Stimulated activated CD4-positive, alpha-beta T cell treated with anti-CD3 and anti-CD28 coated beads, Interleukin-12 subunit alpha, Interleukin-12 subunit beta, amount 100 ng/mL, for 48 hours (primary cell): Measurements from ENCODE around the gene PTPRK.

ENCODE experiments used
- DNase-seq, 3 donors: peaks; one replicate each; pipeline ENCODE4 v3.0.0-alpha.2; 2020; ENCODE audit warnings: low read depth in 2 of 3, low spot score in 1 of 3

PTPRK gene

GRCh38 chr6:128251445-128252340 is 268.7 kb downstream of the PTPRK start:
- no peak for DNase-seq

GRCh38 chr6:128250370-128251070 is 269.9 kb downstream of the PTPRK start:
- no peak for DNase-seq

GRCh38 chr6:128249429-128249828 is 271.0 kb downstream of the PTPRK start:
- DNase-seq: no peak

- no peak for DNase-seq
These were observed 273.7 kb downstream of the PTPRK start for GRCh38 chr6:128246472-128247260.

GRCh38 chr6:128244751-128245405 is 275.5 kb downstream of the PTPRK start:
- DNase-seq: no peak

GRCh38 chr6:128242765-128243403 is 277.5 kb downstream of the PTPRK start:
- DNase-seq: no peak

GRCh38 chr6:128241216-128241615 is 279.2 kb downstream of the PTPRK start:
- no peak for DNase-seq

DNA sequence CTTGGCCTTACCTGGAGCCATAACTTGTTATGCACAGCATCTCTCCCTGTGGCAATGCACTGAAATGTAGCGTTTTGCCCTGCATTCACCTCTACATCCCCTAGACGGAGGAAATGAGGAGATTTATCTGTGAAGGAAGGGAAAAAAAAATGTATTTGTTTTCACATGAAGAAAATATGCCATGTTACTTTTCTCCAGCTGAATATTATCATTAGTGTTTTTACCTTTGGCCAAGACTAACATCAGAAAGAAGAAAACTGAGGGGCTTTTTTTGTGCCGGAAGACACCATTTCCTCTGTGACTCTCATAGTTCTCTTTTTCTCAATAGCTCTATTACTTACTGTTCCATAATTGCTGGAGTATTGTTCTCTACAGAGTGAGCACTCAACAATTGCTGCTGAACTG is 280.4 kb downstream of the PTPRK start:
- DNase-seq: no peak

- no peak for DNase-seq
These were observed 281.3 kb downstream of the PTPRK start for GRCh38 chr6:128239146-128239545.

DNA sequence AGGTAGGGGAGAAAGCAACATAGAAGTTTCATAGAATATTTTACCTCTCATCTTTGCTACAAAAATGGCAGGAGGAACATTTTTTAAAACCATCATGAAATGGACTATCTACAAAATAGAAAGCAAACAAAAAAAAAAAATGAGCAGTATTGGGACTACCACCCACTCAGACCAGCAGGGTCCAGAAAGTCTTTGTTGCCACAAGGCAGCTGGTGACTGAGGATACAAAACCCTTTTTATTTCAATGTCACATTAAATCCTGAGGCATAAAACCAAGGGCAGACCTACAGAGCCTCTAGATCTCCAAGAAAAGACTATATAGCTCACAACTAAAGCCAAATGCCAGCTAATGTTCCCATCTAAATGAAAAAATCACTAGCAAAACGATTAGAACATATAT is 282.2 kb downstream of the PTPRK start:
- no peak for DNase-seq

DNA sequence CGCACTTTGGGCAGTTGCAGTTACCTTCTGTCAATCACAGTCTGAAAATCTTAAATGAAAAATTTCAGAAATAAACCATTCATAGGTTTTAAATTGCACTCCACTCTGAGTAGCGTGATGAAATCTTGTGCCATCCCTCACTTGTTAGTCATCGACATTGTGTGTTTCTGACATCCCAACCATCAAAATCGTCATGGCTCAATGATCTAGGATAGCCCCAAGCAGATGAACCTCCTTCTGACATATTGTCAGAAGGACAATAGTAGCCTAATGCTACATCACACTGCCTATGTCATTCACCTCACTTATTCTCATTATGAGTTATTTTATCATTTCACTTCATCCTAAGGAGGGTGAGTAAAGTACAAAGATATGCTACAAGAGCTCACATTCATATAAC is 284.8 kb downstream of the PTPRK start:
- no peak for DNase-seq

- DNase-seq: no peak
These were observed 286.9 kb downstream of the PTPRK start for GRCh38 chr6:128233531-128233930.

DNA sequence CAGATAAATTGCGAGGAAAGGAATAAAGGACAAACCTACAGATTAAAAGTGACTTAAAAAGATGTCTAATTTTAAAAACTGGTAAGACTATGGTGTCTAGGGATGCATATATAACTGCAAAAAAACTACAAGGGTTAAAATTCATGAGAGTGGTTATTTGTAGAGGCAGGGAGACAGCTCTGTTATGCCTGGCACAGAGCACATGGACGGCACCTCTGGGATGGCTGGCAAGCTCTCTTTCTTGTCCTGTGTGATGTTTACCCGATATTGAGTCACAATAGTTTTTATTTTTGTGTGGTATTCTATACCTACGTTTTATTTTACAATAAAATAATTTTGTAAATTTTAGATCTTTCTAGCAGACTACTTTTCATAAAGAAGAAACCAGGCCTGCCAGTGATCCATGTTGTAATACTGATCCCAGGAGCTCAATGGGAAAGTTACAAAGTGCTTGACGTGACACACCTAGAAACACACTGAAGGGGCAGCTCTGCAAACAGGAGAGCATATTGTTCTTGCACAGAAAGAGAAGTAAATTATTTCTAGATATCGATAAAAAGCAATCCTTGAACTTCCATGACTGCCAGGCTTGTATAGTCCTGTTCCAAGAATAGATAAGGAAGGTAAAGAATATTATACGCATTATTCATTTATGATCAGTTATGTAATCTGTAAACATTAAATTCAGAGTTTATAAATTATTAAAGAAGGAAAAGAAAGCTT is 290.0 kb downstream of the PTPRK start:
- no peak for DNase-seq

DNA sequence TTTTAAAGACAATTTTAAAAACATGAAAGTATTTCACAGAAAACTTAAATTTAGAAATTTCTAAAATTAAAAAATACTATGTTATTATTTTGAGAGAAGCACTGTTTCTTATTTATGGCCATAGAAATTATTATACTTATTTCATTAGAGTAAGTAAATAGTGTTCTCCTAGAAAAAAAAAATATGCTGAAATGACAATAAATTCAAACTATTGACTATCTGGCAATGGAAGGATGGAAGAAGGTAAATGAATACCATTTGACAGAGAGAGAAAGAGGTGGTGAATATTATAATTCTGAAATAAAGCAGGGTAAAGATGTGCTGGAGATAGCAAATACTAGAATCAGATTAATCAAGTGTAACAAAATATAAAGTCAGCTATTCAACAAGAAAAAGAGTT is 294.8 kb downstream of the PTPRK start:
- no peak for DNase-seq

- DNase-seq: no peak
These were observed 303.5 kb downstream of the PTPRK start for GRCh38 chr6:128216917-128217316.

- DNase-seq: no peak
These were observed 310.6 kb downstream of the PTPRK start for GRCh38 chr6:128209771-128210170.

DNA sequence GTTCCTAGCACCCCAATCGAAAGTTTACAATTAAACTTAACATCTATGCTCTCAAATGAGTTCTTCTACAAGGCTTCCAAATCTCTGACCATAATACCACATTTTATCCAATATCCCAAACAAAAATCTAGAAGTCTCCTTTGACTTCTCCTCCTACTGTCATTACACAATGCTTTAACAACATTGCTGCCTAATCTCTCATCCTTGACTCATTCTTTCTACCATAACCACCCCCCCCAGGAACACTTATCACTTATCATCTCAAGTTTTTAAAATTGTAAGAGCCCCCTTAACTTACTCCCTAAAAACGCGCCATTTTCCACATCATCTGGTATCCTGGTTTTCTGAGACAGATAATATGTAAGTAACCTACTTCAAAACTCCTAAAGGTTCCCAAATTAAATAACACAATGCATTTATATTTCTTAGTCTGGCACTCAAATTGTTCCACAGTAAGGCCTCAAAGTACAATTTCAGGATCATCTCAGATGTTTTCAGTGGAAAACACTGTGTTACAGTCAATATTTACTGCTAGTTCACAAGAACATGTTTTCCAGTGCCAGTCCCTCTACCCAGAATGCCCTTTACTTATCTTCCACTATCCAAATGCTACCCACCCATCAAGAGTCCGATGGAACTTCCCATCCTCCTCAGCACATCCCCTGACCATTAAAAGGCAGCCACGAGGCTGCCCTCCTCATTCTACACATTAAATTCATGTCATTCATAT is 311.4 kb downstream of the PTPRK start:
- DNase-seq: no peak

GRCh38 chr6:128208078-128208477 is 312.3 kb downstream of the PTPRK start:
- DNase-seq: no peak
